ENCODE measurements around the gene ATG3.
"Not testable (repeated sequence)": the region's sequence is repeated elsewhere in the genome, so short reads cannot be mapped to it uniquely, and the experiment has no call there.

Gene ATG3

DNA sequence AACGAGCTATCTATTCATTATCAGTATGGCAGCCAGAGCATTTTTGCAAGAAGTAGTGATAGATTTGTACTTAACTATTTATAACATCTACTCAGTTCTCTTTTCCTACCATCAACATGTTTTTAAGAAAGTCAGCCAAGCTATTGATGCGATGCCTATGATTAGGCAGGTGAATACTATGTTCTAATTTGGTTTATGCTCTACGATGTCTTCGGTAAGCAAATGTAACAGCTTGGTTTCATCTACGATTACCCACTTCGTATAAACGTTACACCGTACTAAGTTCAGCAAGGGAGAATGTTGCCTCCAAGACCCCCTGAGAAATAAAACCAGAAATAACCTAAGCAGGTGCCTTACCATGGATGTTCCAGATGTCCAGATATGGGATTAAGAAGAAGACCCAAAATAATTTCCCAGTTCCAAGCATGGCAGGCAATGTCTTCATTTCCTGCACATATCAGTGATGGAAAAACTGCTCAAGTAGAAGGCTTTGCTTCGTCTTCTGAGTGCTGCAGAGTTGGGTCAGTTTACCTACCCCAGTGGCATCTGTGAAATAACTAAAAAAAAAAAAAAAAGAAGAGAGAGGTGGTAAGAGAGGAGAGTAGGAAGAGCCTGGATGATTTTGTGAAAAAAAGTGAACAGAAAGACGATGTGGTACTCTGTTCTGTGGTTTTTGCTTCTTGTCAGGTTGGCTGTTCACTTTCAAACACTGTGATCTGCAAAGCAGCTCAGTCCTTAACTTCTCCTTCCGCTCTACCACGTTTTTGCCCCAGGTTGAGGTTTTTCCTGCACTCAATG lies 62.6 kb downstream of the ATG3 start, which contains the start of gene BTLA:
TSS of gene BTLA (minus strand) at position 559 of the 798 bp plus-strand sequence. CDS start at position 445, 114 bp downstream.
- peak within 1 kb of the TSS; percentile 94 for H3K4me3 Mint-ChIP-seq
- peak within 1 kb of the TSS; percentile 96 for H3K27ac Mint-ChIP-seq
- DNase-seq, result no peak

DNA sequence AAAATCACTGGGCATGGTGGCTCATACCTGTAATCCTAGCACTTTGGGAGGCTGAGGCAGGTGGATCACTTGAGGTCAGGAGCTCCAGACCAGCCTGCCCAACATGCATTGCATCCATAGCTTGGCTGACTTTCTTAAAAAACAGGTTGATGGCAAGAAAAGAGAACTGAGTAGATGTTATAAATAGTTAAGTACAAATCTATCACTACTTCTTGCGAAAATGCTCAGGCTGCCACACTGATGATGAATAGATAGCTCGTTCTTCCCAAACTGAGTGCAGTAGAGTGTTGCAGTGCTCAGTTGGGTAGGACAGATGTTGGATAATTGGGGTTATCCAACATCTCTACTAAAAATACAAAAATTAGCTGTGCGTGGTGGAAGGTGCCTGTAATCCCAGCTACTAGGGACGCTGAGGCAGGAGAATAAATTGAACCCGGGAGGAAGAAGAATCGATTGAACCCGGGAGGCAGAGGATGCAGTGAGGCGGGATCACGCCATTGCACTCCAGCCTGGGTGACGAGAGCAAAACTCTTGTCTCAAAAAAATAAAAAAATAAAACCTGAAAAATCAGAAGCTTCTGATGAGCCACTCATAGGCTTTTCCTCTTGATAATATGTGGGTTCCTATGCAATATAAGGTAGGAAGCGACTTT lies 63.7 kb downstream of the ATG3 start:
- H3K4me3 Mint-ChIP-seq, result peak overlapping the region; percentile 94
- H3K36me3 Mint-ChIP-seq (ENCODE audit: low read depth), result peaks cover 45% of the 10 kb centered on the region
- H3K27me3 Mint-ChIP-seq, result no peaks in the 10 kb centered on the region
- no peak for DNase-seq
- peaks cover 4% of the 10 kb centered on the region for H3K9me3 Mint-ChIP-seq
- H3K4me1 Mint-ChIP-seq (ENCODE audit: low read depth), result peaks cover 63% of the 10 kb centered on the region
- H3K27ac Mint-ChIP-seq, result peak overlapping the region; percentile 96

More for the DNA sequence above, 62.6 kb downstream of the ATG3 start, which contains the start of gene BTLA:
- Mint-ChIP-seq H3K27me3 (no peaks in the 10 kb centered on the region), H3K4me1 (ENCODE audit: low read depth) (peaks cover 64% of the 10 kb centered on the region), H3K9me3 (peaks cover 4% of the 10 kb centered on the region), H3K36me3 (ENCODE audit: low read depth) (peaks cover 38% of the 10 kb centered on the region)

DNA sequence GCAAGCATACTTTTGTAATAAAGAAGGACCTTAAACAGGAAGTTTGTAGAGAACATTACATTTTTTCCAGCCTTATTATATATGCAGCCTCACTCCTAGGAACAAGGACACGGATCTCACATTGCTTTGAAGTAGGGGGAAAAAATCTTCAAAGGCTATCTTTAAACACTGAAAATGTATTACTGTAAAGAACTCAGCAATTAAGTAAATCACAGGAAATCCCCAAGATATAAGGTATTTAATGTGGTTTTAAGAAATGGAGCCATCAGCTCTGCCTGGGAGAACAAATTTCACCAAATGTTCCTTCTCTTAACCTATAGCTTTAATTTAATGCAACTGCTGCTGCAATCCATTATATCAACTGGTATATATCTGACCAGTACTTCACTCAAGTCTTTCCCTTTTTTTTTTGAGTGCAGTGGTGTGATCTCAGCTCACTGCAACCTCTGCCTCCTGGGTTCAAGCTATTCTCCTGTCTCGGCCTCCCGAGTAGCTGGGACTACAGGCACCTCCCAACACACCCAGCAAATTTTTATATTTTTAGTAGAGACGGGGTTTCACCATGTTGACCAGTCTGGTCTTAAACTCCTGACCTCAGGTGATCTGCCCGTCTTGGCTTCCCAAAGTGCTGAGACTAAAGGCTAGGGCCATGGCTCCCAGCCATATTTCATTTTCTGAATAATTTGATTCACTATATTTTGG lies 65.2 kb downstream of the ATG3 start:
- Mint-ChIP-seq H3K27me3 (no peaks in the 10 kb centered on the region), H3K27ac (peak overlapping the region; percentile 93), H3K4me1 (ENCODE audit: low read depth) (peaks cover 72% of the 10 kb centered on the region), H3K36me3 (ENCODE audit: low read depth) (peaks cover 52% of the 10 kb centered on the region), H3K9me3 (peaks cover 4% of the 10 kb centered on the region), H3K4me3 (peak overlapping the region; percentile 82)
- no peak for DNase-seq

DNA sequence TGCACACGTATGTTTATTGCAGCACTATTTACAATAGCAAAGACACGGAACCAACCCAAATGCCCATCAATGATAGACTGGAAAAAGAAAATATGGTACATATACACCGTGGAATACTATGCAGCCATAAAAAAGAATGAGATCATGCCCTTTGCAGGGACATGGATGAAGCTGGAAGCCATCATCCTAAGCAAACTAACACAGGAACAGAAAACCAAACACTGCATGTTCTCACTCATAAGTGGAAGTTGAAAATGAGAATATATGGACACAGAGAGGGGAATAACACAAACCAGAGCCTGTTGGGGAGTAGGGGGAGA lies 67.4 kb downstream of the ATG3 start:
- DNase-seq, H3K27me3 Mint-ChIP-seq, H3K9me3 Mint-ChIP-seq: not testable (repeated sequence)
- peak overlapping the region; percentile 21 for H3K4me3 Mint-ChIP-seq
- H3K27ac Mint-ChIP-seq, result peak overlapping the region; percentile 93
- H3K36me3 Mint-ChIP-seq (ENCODE audit: low read depth), result peaks cover 53% of the 10 kb centered on the region
- H3K4me1 Mint-ChIP-seq (ENCODE audit: low read depth), result peaks cover 75% of the 10 kb centered on the region

DNA sequence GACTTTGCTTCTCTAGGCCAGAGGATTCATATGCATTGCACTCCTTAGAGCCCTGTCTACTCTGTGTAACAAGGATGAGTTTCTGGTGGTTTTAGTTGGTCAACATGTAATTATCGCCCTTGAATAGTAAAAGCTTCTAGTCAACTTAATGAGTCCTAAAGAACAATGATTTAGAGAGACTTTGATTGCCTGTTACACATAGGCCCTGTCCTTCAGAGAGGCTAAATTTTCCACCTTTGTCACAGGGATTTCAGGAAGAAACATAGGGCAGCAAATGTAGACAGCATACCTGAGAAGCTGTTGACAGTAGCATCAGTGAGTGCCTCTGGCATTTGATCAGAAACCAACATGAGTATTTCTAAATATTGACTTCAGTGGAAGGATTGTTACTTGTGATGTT lies 69.6 kb downstream of the ATG3 start:
- H3K4me3 Mint-ChIP-seq, result peak overlapping the region; percentile 21
- H3K27ac Mint-ChIP-seq, result peak overlapping the region; percentile 93
- H3K9me3 Mint-ChIP-seq, result peaks cover 4% of the 10 kb centered on the region
- H3K27me3 Mint-ChIP-seq, result no peaks in the 10 kb centered on the region
- DNase-seq, result no peak
- H3K36me3 Mint-ChIP-seq (ENCODE audit: low read depth), result peaks cover 54% of the 10 kb centered on the region
- H3K4me1 Mint-ChIP-seq (ENCODE audit: low read depth), result peaks cover 83% of the 10 kb centered on the region

DNA sequence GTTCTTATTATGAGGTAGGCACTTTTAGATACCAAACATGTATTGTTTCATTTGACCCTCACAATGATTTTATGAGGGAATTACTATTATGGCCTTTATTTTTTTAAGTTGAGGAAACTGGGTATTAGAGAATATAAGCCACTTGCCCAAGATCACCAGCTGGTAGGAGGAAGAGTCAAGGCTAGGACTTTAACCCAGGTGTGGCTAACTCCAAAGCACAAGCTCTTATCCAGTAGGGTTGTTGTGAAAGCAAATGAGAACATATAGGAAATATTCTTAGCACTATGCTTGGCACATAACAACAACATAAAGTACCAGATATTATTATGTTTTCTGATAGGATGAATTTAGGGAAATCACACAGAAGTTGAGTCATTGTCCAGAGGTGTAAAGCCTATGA lies 70.4 kb downstream of the ATG3 start:
- Mint-ChIP-seq H3K9me3 (peaks cover 4% of the 10 kb centered on the region), H3K4me3 (peak overlapping the region; percentile 37), H3K4me1 (ENCODE audit: low read depth) (peaks cover 83% of the 10 kb centered on the region), H3K36me3 (ENCODE audit: low read depth) (peaks cover 56% of the 10 kb centered on the region), H3K27me3 (no peaks in the 10 kb centered on the region), H3K27ac (peak overlapping the region; percentile 93)
- no peak for DNase-seq

DNA sequence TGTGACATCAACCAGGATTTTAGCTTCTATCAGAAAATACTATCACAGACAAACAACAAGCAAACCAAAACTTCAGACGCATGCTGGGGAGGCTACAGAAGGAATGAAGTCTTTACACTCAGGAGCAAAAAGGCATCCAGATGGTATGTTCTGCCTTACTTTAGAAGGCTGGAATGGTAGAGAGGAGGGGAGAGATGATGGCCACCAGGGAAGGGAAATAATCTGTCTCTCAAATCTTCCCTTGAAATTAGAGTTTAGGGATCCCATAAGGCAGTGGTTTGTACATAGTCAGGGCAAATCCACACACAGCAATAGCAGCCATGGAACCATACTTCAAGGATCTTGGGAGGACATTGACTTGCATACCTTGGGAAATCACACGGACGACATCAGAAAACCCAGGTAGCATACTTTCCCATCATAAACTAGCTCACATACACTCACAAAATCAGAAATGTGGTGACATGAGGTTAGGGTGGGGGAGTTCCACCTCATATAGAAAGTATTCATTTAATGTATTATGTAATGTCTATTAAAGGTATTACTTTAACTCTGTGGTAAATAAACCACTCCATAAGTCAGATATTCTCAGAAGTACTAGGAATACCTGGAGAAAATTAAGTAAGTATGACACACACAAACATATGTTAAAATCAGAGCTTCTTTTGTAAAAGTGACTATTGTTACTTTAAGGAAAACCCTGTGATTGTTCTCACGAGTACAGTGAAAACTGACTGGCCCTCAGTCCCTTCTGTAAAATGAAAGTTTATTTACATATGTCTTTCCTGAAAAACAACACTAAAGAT lies 71.9 kb downstream of the ATG3 start:
- H3K9me3 Mint-ChIP-seq, result peaks cover 4% of the 10 kb centered on the region

DNA sequence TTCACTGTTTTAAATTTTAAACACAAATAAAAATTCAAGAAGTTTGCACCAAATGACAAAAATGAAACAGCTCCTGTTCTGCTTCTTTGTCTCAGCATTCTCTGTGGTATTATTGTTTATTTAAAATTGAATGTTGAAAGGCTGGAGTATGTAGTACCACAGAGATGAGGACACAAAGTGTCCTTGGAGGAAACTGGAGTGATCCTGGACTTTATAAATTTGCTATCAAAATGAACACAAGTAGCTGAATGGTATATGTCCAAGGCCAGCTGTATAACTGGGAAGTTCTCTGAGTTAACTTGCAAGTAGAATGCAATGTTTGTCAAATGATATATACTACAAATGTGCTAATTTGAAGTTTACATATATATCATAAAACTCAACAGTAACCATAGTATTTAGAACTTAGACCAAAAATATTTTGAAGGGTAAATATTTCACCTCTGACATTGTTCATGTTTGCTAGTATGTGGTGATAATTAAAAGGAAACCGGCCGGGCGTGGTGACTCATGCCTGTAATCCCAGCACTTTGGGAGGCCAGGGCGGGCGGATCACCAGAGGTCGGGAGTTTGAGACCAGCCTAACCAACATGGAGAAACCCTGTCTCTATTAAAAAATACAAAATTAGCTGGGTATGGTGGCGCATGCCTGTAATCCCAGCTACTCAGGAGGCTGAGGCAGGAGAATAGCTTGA lies 74.8 kb downstream of the ATG3 start:
- Mint-ChIP-seq H3K4me1 (ENCODE audit: low read depth) (peaks cover 73% of the 10 kb centered on the region), H3K4me3 (no peak overlapping the region), H3K27ac (peak overlapping the region; percentile 38)

More for the DNA sequence above, 71.9 kb downstream of the ATG3 start:
- no peak for DNase-seq
- Mint-ChIP-seq H3K27me3 (no peaks in the 10 kb centered on the region), H3K4me1 (ENCODE audit: low read depth) (peaks cover 73% of the 10 kb centered on the region), H3K4me3 (peak overlapping the region; percentile 37), H3K27ac (peak overlapping the region; percentile 86), H3K36me3 (ENCODE audit: low read depth) (peaks cover 57% of the 10 kb centered on the region)

DNA sequence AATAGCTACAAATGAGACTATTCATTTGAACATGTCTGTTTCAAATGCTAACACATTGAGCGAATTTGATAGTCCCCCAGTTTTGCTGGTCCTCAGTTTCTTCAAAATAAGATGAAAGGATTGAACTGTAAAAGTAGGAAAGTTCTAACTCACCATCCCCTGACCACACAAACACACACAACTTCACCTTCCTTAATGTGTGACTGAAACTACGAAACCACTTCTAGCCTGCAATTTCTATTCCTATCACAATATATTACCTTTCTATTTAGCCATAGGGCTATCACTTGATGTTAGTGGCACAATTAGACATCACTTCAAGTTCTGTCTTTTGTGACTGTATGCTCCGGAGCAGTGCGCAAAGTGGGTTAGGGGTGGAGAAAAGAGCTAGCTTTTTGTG lies 77.4 kb downstream of the ATG3 start:
- H3K36me3 Mint-ChIP-seq (ENCODE audit: low read depth), result peaks cover 64% of the 10 kb centered on the region
- H3K4me1 Mint-ChIP-seq (ENCODE audit: low read depth), result peaks cover 69% of the 10 kb centered on the region
- H3K9me3 Mint-ChIP-seq, result no peaks in the 10 kb centered on the region
- H3K27ac Mint-ChIP-seq, result peak overlapping the region; percentile 4
- no peak for DNase-seq
- no peaks in the 10 kb centered on the region for H3K27me3 Mint-ChIP-seq
- H3K4me3 Mint-ChIP-seq, result no peak overlapping the region

More for the DNA sequence above, 74.8 kb downstream of the ATG3 start:
- no peak for DNase-seq
- H3K9me3 Mint-ChIP-seq, result no peaks in the 10 kb centered on the region
- peaks cover 55% of the 10 kb centered on the region for H3K36me3 Mint-ChIP-seq (ENCODE audit: low read depth)
- no peaks in the 10 kb centered on the region for H3K27me3 Mint-ChIP-seq

DNA sequence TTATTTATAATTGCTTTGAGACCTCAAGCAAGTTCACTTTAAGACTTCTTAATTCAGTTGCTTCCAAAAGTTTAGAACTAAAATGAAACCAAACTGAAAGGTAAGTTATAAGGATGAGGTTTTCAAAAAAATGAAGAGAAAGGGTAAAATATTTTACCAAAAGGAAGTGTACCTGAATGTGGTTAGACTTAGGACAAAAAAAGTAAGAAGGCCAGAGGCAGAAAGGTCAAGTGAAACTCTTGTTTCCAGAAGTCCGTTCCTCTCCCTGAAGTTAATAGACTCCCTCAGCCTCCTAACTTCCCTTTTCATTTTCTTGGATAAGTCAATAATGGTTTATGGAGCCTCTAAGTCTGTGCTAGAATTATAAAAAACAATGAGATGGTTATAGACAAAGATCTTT lies 79.1 kb downstream of the ATG3 start:
- Mint-ChIP-seq H3K36me3 (ENCODE audit: low read depth) (peaks cover 65% of the 10 kb centered on the region), H3K27ac (peak overlapping the region; percentile 71), H3K4me1 (ENCODE audit: low read depth) (peaks cover 60% of the 10 kb centered on the region), H3K4me3 (no peak overlapping the region), H3K9me3 (no peaks in the 10 kb centered on the region), H3K27me3 (no peaks in the 10 kb centered on the region)
- DNase-seq, result no peak
